Activated naive CD4-positive, alpha-beta T cell (primary cell): ENCODE measurements around the gene NHERF1.

Source experiments
- DNase-seq, 4 experiments: peaks; one replicate each; lab custom pipeline; 2025; lab: John Stamatoyannopoulos, UW

Gene NHERF1

GRCh38 chr17:74768069-74768762, 19.8 kb downstream of the NHERF1 start:
- no peak for DNase-seq

DNA sequence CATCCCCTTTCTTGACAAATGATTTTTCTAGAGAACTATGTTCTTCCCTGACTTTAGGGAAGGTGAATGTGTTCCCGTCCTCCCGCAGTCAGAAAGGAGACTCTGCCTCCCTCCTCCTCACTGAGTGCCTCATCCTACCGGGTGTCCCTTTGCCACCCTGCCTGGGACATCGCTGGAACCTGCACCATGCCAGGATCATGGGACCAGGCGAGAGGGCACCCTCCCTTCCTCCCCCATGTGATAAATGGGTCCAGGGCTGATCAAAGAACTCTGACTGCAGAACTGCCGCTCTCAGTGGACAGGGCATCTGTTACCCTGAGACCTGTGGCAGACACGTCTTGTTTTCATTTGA, 20.3 kb downstream of the NHERF1 start:
- no peak for DNase-seq

GRCh38 chr17:74769266-74769855, 20.9 kb downstream of the NHERF1 start:
- no peak for DNase-seq

GRCh38 chr17:74769856-74770497, 21.5 kb downstream of the NHERF1 start:
- no peak for DNase-seq

DNA sequence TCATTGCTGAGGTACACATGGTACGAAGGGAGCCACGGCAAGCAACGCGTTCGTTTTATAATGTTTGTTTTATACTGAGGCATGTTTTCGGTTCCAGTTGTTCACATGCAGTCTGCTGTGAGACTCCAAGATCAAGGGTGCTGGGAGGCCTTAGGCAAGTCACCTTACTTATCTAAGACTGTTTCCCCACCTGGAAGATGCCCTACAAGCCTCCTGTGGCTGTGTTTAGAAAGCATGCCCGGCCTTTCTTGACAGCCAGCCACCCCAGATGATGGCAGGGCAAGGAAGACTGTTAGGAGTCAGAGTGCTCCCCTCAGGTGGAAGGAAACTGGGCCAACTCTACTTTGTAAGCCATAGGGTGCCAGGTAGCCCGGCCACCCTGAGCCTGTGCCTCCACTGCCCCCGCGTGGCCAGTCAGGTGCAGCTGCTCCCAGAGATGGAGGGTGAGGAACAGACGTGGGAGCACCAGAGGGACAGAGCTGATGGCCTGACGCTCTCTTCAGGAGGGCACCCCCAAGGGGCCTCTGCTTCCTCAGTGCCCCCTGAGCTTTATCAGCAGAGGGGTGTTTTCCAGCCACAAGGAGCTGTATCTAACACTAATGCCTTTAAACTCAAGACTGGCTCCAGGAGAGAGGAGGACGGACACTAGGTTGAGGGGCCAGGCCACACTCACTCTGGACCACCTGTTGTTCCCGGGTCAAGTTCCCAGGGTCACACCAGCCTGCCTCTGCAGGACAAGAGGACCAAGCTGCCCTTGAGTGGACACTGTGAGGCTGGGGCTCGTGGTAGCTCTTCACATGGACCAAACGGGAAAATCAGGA, 22.3 kb downstream of the NHERF1 start:
- peak in 3 of 4 experiments; percentile 25 to 74 (median 49) for DNase-seq

GRCh38 chr17:74771319-74771914, 23.0 kb downstream of the NHERF1 start:
- DNase-seq: no peak

DNA sequence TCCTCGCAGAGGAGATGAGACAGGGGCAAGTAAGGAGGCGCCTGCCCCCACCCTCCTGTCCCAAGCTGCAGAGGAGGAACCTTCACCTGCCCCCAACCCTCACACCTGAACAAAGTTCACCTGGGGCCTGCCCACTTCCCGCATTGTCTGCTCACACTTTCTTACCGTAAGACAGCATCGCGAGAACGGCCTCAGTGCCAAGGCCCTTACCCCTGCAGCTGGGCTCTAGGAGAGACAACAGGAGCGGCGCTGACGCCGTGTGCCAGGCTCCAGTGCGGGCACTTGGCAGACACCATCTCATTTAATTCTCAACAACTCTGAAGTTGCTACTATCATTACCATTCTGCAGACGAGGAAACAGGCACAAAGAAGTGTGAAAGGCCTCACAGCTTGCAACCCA, 23.6 kb downstream of the NHERF1 start:
- DNase-seq: no peak

GRCh38 chr17:74773414-74773813, 25.0 kb downstream of the NHERF1 start:
- no peak for DNase-seq

DNA sequence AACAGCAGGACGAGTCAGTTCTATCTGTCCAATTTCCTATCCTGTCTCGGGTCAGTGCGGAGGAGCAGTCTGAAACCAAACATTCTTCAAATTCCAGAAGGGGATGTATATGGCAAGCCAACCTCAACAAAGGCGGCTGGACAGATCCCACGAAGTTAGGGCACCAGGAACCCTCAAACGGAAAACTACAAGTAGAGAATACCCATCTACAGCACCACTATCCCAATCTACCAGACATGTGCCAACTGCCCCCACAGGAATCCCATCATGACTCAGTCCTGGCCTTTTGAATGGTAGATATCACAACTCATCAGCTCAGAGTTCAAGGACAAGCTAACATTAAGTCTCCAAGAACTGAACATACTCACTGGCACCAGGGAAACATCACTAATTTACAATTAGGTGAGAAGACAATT, 25.5 kb downstream of the NHERF1 start:
- no peak for DNase-seq

- DNase-seq: no peak
These were observed 27.1 kb downstream of the NHERF1 start for GRCh38 chr17:74775409-74776043.

DNA sequence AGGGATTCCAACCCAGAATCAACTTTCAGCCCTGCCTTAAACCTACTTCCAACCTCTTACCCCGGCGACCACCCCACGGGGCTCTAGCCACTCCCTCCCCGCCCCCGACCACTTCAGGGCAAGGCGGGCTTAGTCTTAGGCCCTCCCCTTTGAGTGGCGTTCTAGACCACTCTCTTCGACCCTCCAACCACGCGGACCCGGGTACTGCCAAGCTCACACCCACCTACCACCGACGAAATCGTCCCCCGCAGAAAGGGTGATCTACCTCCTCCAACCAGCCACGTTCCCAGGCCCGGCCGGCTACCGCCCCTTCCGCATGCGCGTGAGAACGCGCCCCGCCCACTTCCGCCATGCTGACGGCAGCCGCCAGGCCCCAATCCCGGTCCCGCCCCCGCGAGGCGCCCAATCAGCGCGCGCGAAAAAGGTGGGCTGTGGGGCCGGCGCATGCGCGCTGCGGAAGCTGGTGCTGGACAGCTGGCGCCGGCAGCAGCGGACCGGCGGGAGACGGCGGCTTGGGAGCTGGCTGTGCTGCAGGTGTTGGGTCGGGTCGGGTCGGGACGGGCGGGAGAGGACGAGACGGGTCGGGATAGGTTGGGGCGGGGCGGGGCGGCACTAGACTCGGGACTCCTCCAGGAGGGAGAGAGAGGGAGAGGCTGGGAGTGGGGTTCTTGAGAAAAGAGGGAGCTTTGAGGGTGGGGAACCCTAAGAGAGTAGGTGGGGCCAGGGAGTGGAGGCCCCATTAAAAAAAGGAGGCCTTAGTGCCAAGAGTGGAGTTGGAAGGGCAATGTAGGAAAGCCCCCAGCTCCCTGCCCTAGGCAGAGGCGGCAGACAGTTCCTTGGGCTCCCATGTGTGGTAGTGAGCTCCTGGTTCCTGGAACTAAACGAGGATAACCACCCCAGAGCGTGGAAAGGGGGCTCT, 27.9 kb downstream of the NHERF1 start, which contains the start of gene NAT9:
NAT9 (minus strand) TSS at position 302 of the 919 bp plus-strand sequence. CDS start 647 bp downstream, outside the sequence.
- DNase-seq: peak; percentile 98 to 99 (median 98)

DNA sequence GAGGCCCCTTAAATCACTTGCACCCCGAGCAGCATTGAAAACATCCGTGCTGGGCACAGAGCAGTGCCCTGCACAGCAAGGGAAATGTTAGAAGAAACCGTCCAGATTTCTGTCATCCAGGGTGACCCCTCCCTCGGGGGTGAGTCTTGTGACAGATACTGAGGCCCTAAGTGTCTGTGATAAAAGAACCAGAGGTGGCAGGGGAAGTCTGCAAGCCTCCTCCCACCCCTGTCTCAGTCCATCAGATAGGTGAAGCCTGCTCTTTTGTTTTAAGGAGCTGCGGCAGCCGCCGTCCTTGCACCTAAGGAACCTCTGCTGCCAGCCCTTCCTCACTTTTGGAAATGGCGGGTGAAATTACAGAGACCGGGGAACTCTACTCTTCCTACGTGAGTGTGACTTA, 28.6 kb downstream of the NHERF1 start:
- no peak for DNase-seq

- DNase-seq: no peak
These were observed 29.6 kb downstream of the NHERF1 start for GRCh38 chr17:74777901-74778515.

GRCh38 chr17:74778960-74779359, 30.5 kb downstream of the NHERF1 start:
- DNase-seq: no peak

GRCh38 chr17:74779501-74779900, 31.1 kb downstream of the NHERF1 start:
- no peak for DNase-seq

- DNase-seq: peak in 2 of 4 experiments; percentile 30 to 43
These were observed 31.5 kb downstream of the NHERF1 start for GRCh38 chr17:74779948-74780400.

- DNase-seq: no peak
These were observed 32.2 kb downstream of the NHERF1 start for GRCh38 chr17:74780443-74781238.

DNA sequence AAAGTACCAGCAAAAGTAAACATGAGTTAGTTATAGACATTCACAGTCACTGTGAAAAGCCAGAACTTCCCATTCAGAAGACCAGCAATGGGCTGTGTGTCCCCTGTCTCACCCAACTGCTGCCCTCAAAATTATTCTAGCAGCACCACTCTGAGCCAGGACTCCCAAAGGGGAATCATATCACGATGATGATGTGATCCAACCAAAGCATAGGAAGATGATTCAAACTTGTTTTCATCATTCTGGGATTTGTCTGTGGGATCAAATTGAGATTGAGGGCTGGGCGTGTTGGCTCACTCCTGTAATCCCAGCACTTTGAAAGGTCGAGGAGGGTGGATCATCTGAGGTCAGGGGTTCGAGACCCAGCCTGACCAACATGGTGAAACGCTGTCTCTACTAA, 34.1 kb downstream of the NHERF1 start:
- DNase-seq: no peak
